ENCODE results near the gene RANBP10.

The RANBP10 gene

DNA sequence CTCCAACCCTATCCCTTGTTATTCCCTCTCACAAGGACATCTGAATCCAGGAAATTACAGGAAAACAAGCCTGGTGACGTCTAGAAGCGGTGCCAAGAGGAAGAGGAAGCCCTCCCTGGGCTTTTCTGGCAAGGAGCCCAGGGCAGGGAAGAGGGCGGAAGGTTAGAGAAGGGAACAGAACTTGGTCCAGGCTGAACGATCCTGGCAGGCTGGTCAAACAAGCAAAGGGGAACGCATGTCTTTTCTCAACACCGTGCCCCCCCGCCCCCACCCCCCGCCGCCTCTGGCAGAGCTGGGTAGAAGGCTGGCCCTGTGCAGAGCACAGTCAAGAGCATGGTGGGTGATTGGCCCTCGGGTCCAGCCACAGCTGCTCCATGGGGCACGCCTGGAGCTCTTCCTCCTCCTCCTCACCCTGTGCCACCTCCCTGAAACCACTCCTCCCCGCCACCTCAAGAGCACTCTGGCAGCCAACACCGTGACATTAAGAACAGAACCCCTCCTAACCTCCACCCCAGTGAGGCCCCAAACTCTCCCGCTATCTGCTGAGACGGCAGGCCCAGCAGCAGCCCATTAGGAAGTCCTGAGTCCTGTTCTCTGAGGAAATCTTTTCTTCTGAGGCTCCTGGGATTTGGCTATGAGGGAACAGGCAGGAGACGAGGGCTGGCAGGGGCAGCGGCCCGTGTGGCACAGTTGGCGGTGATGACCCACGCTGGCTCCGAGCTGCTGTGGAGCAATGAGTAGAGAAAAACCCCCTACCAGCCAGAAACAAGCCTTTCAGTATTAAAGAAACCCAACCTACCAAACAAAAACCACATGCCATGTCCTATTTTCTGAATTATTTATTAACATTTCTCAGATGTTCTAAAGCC is 132.4 kb downstream of the RANBP10 start:
- DNase-seq = no peak

Measured in NCI-H82 (cell line).